HL-60 (cell line): ENCODE results near the gene RTP5.

Experiments used
- GABPA ChIP-seq: IDR thresholded peaks from 2 replicates; pipeline ENCODE4 v1.6.1; 2012; ENCODE audit warnings: low read depth
- POLR2AphosphoS5 ChIP-seq: IDR thresholded peaks from 2 replicates; pipeline ENCODE4 v1.6.1; 2012; ENCODE audit warnings: low read depth
- TF ChIP-seq, protein P1 (sequence below): IDR thresholded peaks from one replicate; pipeline ENCODE4 v1.5.1; 2011; ENCODE audit warnings: low read length, control low read depth, inconsistent platforms; ENCODE audit not compliant: insufficient read depth

DNA sequence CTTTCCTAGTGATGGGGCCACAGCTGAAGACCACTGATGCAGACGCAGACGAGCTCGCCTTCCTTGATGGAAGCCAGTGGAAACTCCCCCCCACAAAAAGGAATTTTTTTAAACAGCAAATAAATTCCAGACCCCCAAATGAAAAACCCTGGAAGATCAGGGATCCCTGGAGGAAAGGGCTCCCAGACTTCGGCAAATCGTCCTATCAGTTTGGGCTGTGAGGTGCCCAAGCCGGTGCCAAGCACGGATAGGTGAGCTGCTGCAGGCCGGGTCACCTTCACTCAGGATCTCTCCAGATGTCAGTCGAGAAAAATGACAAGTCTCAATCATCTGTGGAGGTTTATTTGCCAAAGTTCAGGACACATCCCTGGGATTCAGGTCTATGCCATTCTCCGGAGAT lies 42.0 kb downstream of the RTP5 start:
- TF ChIP-seq GABPA (no peak), POLR2AphosphoS5 (no peak)
- TF ChIP-seq, protein P1, sequence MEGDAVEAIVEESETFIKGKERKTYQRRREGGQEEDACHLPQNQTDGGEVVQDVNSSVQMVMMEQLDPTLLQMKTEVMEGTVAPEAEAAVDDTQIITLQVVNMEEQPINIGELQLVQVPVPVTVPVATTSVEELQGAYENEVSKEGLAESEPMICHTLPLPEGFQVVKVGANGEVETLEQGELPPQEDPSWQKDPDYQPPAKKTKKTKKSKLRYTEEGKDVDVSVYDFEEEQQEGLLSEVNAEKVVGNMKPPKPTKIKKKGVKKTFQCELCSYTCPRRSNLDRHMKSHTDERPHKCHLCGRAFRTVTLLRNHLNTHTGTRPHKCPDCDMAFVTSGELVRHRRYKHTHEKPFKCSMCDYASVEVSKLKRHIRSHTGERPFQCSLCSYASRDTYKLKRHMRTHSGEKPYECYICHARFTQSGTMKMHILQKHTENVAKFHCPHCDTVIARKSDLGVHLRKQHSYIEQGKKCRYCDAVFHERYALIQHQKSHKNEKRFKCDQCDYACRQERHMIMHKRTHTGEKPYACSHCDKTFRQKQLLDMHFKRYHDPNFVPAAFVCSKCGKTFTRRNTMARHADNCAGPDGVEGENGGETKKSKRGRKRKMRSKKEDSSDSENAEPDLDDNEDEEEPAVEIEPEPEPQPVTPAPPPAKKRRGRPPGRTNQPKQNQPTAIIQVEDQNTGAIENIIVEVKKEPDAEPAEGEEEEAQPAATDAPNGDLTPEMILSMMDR: no peak
